Mesenchymal stem cell (in vitro differentiated cells and primary cell): ENCODE data around the gene STOX2.
"Not testable (repeated sequence)": the region's sequence is repeated elsewhere in the genome, so short reads cannot be mapped to it uniquely, and the experiment has no call there.

ENCODE experiments used
- DNase-seq: peaks from one replicate; pipeline ENCODE4 v3.0.0-alpha.2; 2013
- H2AFZ ChIP-seq: one replicate; pipeline ENCODE4 v1.6.1; 2013; ENCODE audit warnings: low read depth, mild to moderate bottlenecking, control low read depth, inconsistent platforms, low read length, moderate library complexity
- H2AK5ac ChIP-seq: 2 replicates; pipeline ENCODE4 v1.6.1; 2013; ENCODE audit warnings: low read length, moderate library complexity, mild to moderate bottlenecking, inconsistent platforms; ENCODE audit not compliant: severe bottlenecking
- H2BK120ac ChIP-seq: one replicate; pipeline ENCODE4 v1.6.1; 2013; ENCODE audit warnings: low read depth, mild to moderate bottlenecking, inconsistent platforms, low read length, moderate library complexity
- H2BK12ac ChIP-seq, 2 experiments: one replicate each; pipeline ENCODE4 v1.6.1; 2013; ENCODE audit warnings: inconsistent platforms in 2 of 2, low read length in 2 of 2, mild to moderate bottlenecking in 2 of 2, moderate library complexity in 2 of 2, control low read depth in 1 of 2
- H2BK15ac ChIP-seq: one replicate; pipeline ENCODE4 v1.6.1; 2013; ENCODE audit warnings: mild to moderate bottlenecking, low read depth, inconsistent platforms; ENCODE audit not compliant: poor library complexity, severe bottlenecking
- H2BK5ac ChIP-seq: 2 replicates; pipeline ENCODE4 v1.6.1; 2013; ENCODE audit warnings: low read depth, mild to moderate bottlenecking, low read length, control low read depth, inconsistent platforms; ENCODE audit not compliant: poor library complexity, severe bottlenecking
- H3K14ac ChIP-seq, 2 experiments: one replicate each; pipeline ENCODE4 v1.6.1; 2013; ENCODE audit warnings: inconsistent platforms in 2 of 2, low read length in 2 of 2, control low read depth in 1 of 2, mild to moderate bottlenecking in 1 of 2, moderate library complexity in 1 of 2
- H3K18ac ChIP-seq, 2 experiments: one replicate each; pipeline ENCODE4 v1.6.1; 2013; ENCODE audit warnings: inconsistent platforms in 2 of 2, low read length in 2 of 2, control low read depth in 1 of 2, low read depth in 1 of 2, mild to moderate bottlenecking in 1 of 2
- H3K23ac ChIP-seq, 2 experiments: one replicate each; pipeline ENCODE4 v1.6.1; 2013; ENCODE audit warnings: inconsistent platforms in 2 of 2, low read length in 2 of 2, mild to moderate bottlenecking in 2 of 2, moderate library complexity in 2 of 2, control low read depth in 1 of 2
- H3K27ac ChIP-seq: 2 replicates; pipeline ENCODE4 v1.5.1; 2013; ENCODE audit warnings: mild to moderate bottlenecking, moderate library complexity, low read length, control low read depth, inconsistent platforms; ENCODE audit not compliant: poor library complexity, severe bottlenecking
- H3K27me3 ChIP-seq, 2 experiments: 2 replicates each; pipeline versions ENCODE4 v1.6.1 to v1.7.0; 2013; ENCODE audit warnings: low read length in 2 of 2, mild to moderate bottlenecking in 2 of 2, moderate library complexity in 2 of 2, control low read depth in 1 of 2, inconsistent platforms in 1 of 2; ENCODE audit not compliant: control insufficient read depth in 1 of 2, insufficient read depth in 1 of 2
- H3K36me3 ChIP-seq, 2 experiments: 2 replicates each; pipeline versions ENCODE4 v1.6.1 to v1.7.0; 2013; ENCODE audit warnings: low read length in 2 of 2, control low read depth in 1 of 2, inconsistent platforms in 1 of 2, low read depth in 1 of 2, mild to moderate bottlenecking in 1 of 2; ENCODE audit not compliant: insufficient read depth in 2 of 2, control insufficient read depth in 1 of 2
- H3K4ac ChIP-seq, 2 experiments: one replicate each; pipeline ENCODE4 v1.6.1; 2013; ENCODE audit warnings: inconsistent platforms in 2 of 2, low read length in 2 of 2, mild to moderate bottlenecking in 2 of 2, moderate library complexity in 2 of 2, control low read depth in 1 of 2, low read depth in 1 of 2
- H3K4me1 ChIP-seq: 2 replicates; pipeline ENCODE4 v1.6.1; 2013; ENCODE audit warnings: low read depth, low read length, control low read depth; ENCODE audit not compliant: control insufficient read depth, insufficient read depth
- H3K4me2 ChIP-seq: 2 replicates; pipeline ENCODE4 v1.6.1; 2013; ENCODE audit warnings: low read length, mild to moderate bottlenecking, inconsistent platforms; ENCODE audit not compliant: poor library complexity, severe bottlenecking
- H3K4me3 ChIP-seq, 2 experiments: 2 replicates each; pipeline versions ENCODE4 v1.5.1 to v1.7.0; 2013; ENCODE audit warnings: low read length in 2 of 2, mild to moderate bottlenecking in 2 of 2, control low read depth in 1 of 2, low read depth in 1 of 2; ENCODE audit not compliant: insufficient read depth in 1 of 2
- H3K79me1 ChIP-seq: replicated peaks from 2 replicates; pipeline ENCODE4 v1.6.1; 2013; ENCODE audit warnings: mild to moderate bottlenecking, control low read depth, low read length, inconsistent platforms; ENCODE audit not compliant: poor library complexity, severe bottlenecking
- H3K9ac ChIP-seq: 2 replicates; pipeline ENCODE4 v1.7.0; 2013; ENCODE audit warnings: mild to moderate bottlenecking, low read length, moderate library complexity
- H3K9me3 ChIP-seq: 2 replicates; pipeline ENCODE4 v1.7.0; 2013; ENCODE audit warnings: mild to moderate bottlenecking, low read length; ENCODE audit not compliant: control insufficient read depth
- H4K8ac ChIP-seq: one replicate; pipeline ENCODE4 v1.6.1; 2013; ENCODE audit warnings: inconsistent platforms, mild to moderate bottlenecking, low read length, moderate library complexity
- H4K91ac ChIP-seq: one replicate; pipeline ENCODE4 v1.6.1; 2013; ENCODE audit warnings: mild to moderate bottlenecking, low read length, inconsistent platforms
- WGBS: methylation state at CpG from one replicate; pipeline ENCODE4 v1.1.7; 2013; ENCODE audit warnings: mixed read lengths; 5-methylcytosine and 5-hydroxymethylcytosine counted together

The STOX2 gene

DNA sequence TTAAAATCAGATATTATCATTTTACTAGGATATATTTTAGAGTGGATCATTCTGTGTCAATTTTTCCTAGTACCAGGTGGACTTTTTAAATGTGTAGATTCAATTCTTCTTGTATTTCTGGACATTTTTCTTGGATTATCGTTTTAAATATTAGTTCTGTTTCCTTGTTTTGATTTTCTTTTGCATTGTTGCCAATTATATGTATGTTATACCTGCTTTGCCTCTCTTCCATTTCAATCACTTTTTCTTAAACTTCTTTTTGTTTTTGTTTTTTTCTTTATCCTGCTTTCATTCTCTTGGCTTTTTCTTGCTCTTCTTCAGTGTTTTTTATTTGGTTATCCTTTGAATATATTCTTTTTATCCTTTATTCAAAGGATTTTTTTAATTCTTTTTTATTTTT lies 141.0 kb downstream of the STOX2 start:
- Histone ChIP-seq H3K4me1 (no peaks in the 10 kb centered on the region), H2BK5ac (no peak overlapping the region), H2BK15ac (no peak overlapping the region), H2AFZ (no peak overlapping the region), H2AK5ac (no peak overlapping the region), H3K4me2 (no peak overlapping the region), H3K9ac (no peak overlapping the region), H3K18ac (no peak overlapping the region), H3K36me3 (no peaks in the 10 kb centered on the region), H2BK120ac (no peak overlapping the region), H3K14ac (no peak overlapping the region), H3K27ac (no peak overlapping the region), H3K9me3 (peaks cover 64% of the 10 kb centered on the region), H4K91ac (no peak overlapping the region), H3K4me3 (no peak overlapping the region), H3K4ac (no peak overlapping the region), H2BK12ac (no peak overlapping the region), H3K79me1 (no peaks in the 10 kb centered on the region), H3K27me3 (peaks cover 4 to 6% of the 10 kb centered on the region in 2 experiments), H4K8ac (no peak overlapping the region), H3K23ac (no peak overlapping the region)
- no CpG with 5 or more reads among the region's 1 CpG for WGBS
- DNase-seq: no peak

DNA sequence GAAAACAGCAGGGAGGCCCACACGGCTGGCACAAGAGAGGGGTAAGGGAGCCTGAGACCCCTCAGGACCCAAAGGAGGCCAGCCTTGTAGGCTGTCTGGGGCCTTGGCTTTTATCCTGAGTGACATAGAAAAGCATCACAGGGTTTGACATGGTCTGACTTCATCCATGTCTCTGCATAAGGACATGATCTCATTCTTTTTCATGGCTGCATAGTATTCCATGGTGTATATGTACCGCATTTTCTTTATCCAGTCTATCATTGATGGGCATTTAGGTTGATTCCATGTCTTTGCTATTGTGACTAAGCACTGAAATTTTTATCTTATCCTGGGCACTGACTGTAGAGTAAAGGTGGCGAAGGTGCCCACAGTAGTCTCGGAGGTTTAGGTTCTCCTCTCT lies 146.2 kb downstream of the STOX2 start:
- H3K79me1 ChIP-seq, DNase-seq, H2AFZ ChIP-seq, H3K18ac ChIP-seq, H2BK15ac ChIP-seq, H2BK120ac ChIP-seq, H3K27me3 ChIP-seq, H2BK5ac ChIP-seq, H3K4me1 ChIP-seq, H2BK12ac ChIP-seq, H3K4me3 ChIP-seq, H3K27ac ChIP-seq, H2AK5ac ChIP-seq, H3K36me3 ChIP-seq, H3K4me2 ChIP-seq, H3K14ac ChIP-seq, H3K4ac ChIP-seq, H4K91ac ChIP-seq, H3K23ac ChIP-seq, H3K9ac ChIP-seq: not testable (repeated sequence)
- 91% methylated on average over 4 of the region's 4 CpGs for WGBS
- peak overlapping the region; percentile 60 for H4K8ac ChIP-seq
- H3K9me3 ChIP-seq: peaks cover 30% of the 10 kb centered on the region

DNA sequence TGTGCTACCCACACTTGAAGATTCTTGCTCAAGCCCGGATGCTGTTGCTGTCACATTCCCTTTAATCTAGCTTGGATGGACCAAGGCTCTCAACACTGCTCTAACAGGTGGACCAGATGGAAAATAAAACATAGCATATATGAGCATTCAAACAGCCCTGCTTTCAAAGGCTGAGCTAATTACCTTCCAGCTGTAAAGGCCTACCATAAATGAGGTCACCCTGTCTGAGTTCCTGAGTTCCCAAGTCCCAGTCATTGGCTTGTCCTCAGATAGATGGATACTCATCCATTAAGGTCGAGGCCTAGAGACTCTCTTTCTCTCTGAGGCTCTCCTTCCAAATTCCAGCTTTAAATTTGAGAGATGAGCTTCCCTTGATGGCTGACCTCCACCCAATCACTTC lies 147.5 kb downstream of the STOX2 start:
- Histone ChIP-seq H3K27me3 (no peaks in the 10 kb centered on the region), H2BK15ac (no peak overlapping the region), H4K8ac (no peak overlapping the region), H3K14ac (no peak overlapping the region), H2BK12ac (no peak overlapping the region), H3K23ac (no peak overlapping the region), H3K9me3 (peaks cover 20% of the 10 kb centered on the region), H3K18ac (no peak overlapping the region), H3K27ac (no peak overlapping the region), H3K4ac (no peak overlapping the region), H3K79me1 (no peaks in the 10 kb centered on the region), H3K9ac (no peak overlapping the region), H2BK120ac (no peak overlapping the region), H2BK5ac (no peak overlapping the region), H3K4me2 (no peak overlapping the region), H3K4me3 (no peak overlapping the region), H2AK5ac (no peak overlapping the region), H3K4me1 (no peaks in the 10 kb centered on the region), H2AFZ (no peak overlapping the region), H4K91ac (no peak overlapping the region), H3K36me3 (no peaks in the 10 kb centered on the region)
- 69% methylated on average over 2 of the region's 2 CpGs for whole genome bisulfite sequencing
- no peak for DNase-seq

DNA sequence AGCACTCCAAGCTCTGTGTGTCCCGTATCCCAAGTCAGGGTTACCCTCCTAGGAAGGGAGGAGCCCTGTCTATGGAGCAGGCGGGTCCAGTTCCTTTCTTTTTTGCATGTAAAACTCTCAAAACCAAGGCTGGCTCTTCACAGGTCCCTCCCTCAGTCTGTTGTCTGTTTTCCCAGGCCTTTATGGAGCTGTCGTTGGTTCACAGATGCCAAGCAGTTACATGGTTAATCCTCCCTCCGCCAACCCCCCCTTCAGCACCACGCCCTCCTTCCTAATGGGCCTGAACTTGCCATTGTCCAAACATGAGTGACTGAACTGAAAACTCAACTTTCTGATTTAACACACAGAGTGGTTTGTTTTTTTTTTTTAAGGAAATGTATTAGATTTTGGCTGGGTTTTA lies 148.3 kb downstream of the STOX2 start:
- Histone ChIP-seq H2AFZ (no peak overlapping the region), H4K8ac (no peak overlapping the region), H3K9me3 (peaks cover 14% of the 10 kb centered on the region), H3K23ac (no peak overlapping the region), H2BK12ac (no peak overlapping the region), H2BK120ac (no peak overlapping the region), H3K4ac (no peak overlapping the region), H3K4me2 (no peak overlapping the region), H3K18ac (no peak overlapping the region), H3K36me3 (no peaks in the 10 kb centered on the region), H3K27ac (no peak overlapping the region), H4K91ac (no peak overlapping the region), H2BK5ac (no peak overlapping the region), H3K79me1 (no peaks in the 10 kb centered on the region), H3K4me1 (no peaks in the 10 kb centered on the region), H2AK5ac (no peak overlapping the region), H3K4me3 (no peak overlapping the region), H3K27me3 (no peaks in the 10 kb centered on the region), H3K14ac (no peak overlapping the region), H2BK15ac (no peak overlapping the region), H3K9ac (no peak overlapping the region)
- no peak for DNase-seq
- 78% methylated on average over 4 of the region's 5 CpGs for WGBS
